ENCODE data around the gene TARS2.

DNA sequence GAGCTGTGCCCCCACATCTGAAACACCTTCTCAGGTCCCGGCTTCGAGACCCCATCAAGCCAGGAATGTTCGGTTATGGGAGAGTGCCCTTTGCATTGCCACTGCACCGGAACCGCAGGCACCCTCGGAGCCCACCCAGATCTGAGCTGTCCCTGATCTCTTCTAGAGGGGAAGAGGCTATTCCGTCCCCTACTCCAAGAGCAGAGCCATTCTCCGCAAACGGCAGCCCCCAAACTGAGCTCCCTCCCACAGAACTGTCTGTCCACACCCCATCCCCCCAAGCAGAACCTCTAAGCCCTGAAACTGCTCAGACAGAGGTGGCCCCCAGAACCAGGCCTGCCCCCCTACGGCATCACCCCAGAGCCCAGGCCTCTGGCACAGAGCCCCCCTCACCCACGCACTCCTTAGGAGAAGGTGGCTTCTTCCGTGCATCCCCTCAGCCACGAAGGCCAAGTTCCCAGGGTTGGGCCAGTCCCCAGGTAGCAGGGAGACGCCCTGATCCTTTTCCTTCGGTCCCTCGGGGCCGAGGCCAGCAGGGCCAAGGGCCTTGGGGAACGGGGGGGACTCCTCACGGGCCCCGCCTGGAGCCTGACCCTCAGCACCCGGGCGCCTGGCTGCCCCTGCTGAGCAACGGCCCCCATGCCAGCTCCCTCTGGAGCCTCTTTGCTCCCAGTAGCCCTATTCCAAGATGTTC, 66.3 kb downstream of the TARS2 start:
- TF ChIP-seq, protein P1, sequence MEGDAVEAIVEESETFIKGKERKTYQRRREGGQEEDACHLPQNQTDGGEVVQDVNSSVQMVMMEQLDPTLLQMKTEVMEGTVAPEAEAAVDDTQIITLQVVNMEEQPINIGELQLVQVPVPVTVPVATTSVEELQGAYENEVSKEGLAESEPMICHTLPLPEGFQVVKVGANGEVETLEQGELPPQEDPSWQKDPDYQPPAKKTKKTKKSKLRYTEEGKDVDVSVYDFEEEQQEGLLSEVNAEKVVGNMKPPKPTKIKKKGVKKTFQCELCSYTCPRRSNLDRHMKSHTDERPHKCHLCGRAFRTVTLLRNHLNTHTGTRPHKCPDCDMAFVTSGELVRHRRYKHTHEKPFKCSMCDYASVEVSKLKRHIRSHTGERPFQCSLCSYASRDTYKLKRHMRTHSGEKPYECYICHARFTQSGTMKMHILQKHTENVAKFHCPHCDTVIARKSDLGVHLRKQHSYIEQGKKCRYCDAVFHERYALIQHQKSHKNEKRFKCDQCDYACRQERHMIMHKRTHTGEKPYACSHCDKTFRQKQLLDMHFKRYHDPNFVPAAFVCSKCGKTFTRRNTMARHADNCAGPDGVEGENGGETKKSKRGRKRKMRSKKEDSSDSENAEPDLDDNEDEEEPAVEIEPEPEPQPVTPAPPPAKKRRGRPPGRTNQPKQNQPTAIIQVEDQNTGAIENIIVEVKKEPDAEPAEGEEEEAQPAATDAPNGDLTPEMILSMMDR (IDR thresholded peaks at IDR 0.05; ENCODE audit: low read length), result no peak
- no peak for TF ChIP-seq EZH2 (optimal IDR thresholded peaks at IDR 0.05; ENCODE audit: low read depth, low read length)
